Measurements from ENCODE around the gene NMRAL1.

NMRAL1 gene

DNA sequence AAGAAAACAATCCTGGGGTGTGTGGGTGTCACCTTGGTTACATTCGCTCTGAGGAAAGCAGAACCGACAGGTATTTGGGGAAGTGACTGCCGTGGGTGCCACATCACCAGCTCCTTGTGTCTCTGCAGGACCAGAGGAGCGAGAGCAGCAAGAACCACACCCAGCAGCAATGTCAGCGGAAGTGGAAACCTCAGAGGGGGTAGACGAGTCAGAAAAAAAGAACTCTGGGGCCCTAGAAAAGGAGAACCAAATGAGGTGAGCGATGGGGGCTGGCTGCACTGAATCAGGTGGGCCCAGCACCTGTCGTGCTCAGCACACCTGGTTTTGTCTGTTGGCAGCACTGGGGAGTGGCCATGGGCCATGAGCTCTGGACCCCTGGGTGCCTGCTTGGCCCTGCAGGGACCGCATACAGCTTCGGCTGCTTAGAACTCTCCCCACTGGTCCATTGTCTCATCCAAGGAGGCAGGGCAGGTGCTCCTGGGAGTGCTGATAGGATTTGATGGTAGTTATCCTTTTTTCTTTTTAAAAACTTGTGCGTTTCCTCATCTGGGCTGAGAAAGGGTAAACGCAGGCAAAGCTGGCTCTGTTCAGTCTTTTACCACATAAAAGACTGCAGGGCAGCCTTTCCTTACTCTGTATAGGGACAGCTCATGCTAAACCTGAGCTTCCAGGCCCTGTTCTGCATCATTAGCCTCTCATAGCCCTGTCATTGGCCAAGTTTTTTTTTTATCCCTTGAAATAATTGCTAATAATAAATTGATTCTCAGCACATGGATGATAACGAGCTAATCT, 31.1 kb upstream of the NMRAL1 start:
- no peak for DNase-seq

DNA sequence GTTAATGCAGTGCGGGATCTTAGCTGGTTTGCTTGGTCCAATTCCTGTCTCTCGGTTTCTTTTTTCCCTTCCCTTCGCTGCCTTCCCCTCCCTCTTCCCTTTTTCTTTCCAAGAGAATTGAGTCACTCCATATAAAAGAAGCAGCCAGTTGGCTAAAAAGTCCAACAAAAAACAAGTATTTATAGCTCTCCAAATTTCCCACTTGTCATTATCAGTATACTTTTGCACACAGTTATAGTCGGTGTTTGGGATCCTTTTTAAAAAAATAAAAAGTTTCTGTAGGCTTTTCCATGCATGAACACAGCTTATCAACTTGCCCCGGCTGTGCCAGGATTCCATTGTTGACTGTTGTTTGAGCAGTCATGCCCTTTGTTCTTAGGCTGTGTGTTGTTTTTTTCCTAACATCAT, 26.6 kb upstream of the NMRAL1 start:
- no peak for DNase-seq

- DNase-seq = peak; percentile 76
These were observed 25.8 kb upstream of the NMRAL1 start for GRCh38 chr16:4500272-4500671.

GRCh38 chr16:4499196-4499555, 24.8 kb upstream of the NMRAL1 start:
- DNase-seq = no peak

DNA sequence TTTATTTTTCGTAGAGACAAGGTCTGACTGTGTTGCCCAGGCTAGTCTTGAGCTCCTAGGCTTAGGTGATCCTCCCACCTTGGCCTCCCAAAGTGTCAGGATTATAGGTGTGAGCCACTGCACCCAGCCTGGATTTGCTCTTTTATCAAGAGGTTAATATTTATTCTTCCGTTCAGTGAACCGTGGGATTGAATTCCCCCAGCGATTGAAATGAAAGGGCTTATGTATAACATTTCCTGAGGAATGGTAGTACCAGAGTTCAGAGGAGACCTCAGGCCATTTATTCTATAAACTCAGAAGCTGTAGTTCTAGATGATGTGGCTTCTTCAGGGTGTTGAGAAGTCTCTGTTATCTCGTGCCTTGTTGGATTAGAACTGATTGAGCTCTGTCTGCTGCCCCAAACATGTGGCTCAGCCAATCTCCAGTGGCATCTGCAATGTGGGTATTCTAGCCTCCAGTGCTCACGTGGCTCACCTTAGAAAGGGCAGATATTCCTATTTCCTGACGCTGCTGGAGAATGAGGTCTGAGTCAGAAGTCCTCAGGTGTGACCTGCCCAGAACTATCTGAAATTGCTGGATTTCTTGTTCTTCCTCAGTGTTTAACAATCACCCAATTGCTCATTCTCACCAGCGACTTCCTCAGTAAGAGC, 24.2 kb upstream of the NMRAL1 start:
- DNase-seq = no peak

- DNase-seq = peak; percentile 46
These were observed 21.9 kb upstream of the NMRAL1 start for GRCh38 chr16:4496305-4496704.

DNA sequence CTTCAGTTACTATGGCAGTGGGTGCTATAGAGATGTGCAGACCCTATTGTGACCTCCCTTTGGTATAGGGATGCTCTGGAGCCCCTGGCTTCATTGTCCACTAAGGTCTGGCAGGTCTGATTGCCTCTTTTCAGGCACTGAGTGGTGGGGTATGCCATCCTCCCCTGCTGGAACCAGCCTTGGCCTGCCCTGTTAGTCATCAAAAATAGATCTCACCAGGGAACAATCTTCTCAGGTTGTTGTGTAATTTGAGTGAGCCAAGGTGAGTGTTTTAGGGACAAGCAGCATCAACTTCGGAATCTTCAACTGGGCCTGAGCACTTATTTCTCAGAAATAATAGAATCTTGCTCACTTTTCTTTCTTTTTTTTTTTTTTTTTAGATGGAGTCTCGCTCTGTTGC, 21.3 kb upstream of the NMRAL1 start:
- DNase-seq = no peak

GRCh38 chr16:4494746-4495490, 20.5 kb upstream of the NMRAL1 start:
- peak; percentile 81 for DNase-seq

DNA sequence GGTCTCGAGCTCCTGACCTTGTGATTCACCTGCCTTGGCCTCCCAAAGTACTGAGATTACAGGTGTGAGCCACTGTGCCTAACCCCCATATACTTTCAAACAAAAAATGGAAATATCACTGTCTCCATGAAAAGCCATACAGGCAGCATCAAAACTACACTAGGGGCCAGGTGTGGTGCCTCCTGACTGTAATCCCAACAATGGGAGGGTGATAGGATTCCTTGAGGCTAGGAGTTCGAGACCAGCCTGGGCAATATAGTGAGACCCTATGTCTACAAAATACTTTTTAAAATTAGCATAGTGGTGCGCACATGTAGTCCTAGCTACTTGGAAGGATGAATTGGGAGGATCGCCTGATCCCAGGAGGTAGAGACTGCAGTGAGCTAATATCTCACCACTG, 17.5 kb upstream of the NMRAL1 start:
- DNase-seq = no peak

- peak; percentile 90 for DNase-seq
These were observed 14.6 kb upstream of the NMRAL1 start for GRCh38 chr16:4489030-4489429.

GRCh38 chr16:4488499-4488967, 14.1 kb upstream of the NMRAL1 start:
- DNase-seq = peak; percentile 22

DNA sequence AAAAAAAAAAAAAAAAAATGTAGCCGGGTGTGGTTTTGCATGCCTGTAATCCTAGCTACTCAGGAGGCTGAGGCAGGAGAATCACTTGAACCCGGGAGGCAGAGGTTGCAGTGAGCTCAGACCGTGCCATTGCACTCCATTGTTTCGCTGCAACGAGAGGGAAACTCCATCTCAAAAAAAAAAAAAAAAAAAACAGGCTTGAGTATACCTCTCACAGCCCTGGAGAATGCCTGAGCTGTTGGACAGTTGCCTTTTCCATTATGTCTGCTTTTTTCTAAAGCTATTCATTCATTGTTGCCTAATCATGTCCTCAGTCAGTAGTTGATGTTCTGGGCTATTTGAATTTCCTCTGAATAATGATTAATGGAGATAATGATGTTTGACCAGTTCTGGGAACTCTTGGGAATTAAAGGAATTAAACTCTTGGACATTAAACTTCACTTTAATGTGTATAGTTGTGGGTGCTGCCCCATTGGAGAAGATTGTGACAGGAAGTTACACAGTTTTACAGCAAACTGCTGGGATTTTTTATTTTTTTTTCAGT, 13.6 kb upstream of the NMRAL1 start:
- peak; percentile 73 for DNase-seq

DNA sequence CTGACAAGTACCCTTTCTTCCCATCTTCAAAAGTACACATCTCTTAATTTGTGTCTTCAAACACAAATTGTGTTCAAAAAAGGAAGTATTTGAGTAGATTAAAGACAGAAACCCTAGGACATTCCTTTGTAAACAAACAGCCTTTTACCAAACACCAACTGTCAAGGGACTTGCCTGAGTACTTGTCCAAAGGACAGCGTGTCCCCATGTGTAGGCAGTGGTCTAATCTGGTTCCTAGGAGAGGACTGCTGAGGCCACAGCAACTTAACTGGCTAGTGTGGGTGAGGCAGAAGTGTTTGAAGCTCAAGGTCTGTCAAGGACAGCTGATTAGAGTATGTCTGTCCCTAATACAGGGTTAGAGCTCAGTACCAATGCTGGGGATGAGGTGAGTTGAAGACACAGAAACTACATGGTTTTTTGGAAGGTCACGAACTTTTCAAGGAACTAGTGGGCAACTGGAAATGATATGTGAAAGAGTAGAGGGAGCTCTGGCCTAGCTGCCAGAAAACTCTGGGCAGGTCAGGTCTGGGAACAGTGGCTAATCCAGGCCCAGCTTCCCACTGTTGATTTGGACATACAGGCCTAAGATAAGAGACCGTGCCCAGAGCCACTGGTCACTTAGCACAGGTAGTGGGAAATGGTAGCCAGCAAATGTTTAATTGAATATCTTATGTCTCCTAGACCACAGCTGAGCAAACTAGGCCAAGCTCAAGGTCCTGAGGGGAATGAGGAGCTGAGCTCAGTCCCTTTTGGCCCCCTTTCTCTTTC, 11.9 kb upstream of the NMRAL1 start:
- no peak for DNase-seq

DNA sequence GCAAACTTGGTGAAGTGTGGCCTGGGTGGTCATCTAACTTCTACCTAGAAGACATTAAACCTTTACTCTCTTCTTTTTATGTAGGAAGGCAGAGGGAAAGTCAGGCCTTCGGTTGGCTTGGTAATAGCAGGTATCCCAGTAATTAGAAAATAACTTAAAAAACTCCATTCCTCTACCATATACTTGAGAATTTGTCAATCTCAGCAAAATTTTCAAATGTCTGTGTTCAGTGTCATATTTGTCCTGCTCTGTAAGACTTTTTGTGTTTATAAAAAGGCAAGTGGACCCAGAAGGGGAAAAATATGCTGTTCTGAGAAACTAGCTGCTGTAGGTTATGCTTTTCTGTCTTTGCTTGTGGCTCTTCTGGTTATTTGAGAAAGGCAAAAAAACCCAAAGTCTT, 7.5 kb upstream of the NMRAL1 start:
- DNase-seq = no peak

- no peak for DNase-seq
These were observed 7.1 kb upstream of the NMRAL1 start for GRCh38 chr16:4481526-4481925.

- DNase-seq = peak; percentile 38
These were observed 3.5 kb upstream of the NMRAL1 start for GRCh38 chr16:4477966-4478365.

DNA sequence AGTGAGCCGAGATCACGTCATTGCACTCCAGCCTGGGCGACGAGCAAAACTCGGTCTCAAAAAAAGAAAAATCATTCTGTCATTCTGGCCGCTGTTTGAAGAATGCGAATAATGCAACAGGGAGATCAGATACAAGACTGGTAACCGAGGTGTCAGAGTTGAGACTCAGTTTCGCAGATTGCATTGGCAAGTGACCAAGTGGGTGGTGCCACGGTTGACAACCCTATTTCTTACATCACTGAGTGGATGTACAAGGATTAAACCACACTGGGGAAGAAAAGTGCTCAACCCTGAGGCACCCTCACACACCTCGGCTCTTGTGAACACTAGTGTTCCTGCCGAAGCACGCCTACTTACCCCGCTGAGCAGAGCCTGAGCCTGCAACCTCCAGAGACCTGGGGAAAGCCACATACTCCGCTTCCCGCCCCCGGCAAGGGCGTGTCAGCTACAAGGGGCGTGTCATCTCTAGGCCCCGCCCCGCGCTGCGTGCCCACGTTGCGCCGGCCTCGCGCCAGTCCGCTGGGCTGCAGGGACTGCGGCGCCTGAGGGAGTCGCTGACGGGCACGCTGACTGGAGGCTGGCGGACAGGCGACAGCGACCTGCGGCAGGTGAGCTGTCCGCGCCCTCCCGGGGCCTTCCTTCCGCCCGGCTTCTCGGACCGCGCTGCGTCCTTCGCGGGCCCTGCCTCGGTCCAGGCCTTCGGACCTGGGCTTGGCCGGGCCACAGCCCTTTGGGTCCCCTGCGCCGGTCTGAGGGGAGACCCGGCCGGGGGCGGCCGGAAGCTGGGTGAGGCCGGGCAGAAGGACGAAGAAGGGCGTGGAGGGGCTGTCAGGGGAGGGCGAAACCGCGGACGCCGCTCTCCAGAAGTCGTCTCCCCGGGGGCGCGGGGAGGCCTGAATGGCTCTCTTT, 1.7 kb upstream of the NMRAL1 start, which contains the start of gene HMOX2:
Gene HMOX2 (plus strand): TSS at position 519 of the 909 bp plus-strand sequence. CDS start 29,127 bp downstream, outside the sequence.
- DNase-seq = peak; percentile 91

- DNase-seq = no peak
These were observed 1.5 kb downstream of the NMRAL1 start for GRCh38 chr16:4472880-4473279.

GRCh38 chr16:4471869-4472268, 2.6 kb downstream of the NMRAL1 start:
- DNase-seq = no peak

DNA sequence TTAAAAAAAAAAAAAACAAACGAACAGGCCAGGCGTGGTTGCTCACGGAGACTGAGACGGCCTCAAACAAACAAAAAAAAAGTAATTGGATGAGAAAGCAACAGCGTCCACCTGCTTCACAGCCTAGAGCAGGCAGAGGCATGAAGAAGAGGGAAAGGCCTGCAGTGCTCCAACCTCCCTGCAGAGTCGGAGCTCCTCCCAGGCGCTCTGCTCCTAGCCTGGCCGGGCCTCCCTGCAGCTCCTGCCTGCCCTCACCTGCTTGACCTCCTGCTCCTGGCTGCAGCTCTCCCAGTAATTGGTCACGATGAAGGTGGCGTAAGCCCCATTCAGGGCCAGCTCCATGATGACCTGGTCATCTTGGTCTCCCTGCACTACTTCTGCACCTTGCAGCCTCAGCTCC, 5.5 kb downstream of the NMRAL1 start:
- DNase-seq = no peak

DNA sequence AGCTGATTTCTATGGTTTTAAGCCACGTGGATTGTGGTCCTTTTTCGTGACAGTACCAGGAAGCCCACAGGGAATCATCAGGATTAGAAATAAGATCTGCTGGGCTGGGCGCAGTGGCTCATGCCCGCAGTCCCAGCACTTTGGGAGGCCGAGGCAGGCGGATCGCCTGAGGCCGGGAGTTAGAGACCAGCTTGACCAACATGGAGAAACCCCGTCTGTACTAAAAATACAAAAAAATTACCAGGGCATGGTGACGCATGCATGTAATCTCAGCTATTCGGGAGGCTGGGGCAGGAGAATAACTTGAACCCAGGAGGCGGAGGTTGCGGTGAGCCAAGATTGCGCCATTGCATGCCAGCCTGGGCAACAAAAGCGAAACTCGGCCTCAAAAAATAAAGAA, 6.5 kb downstream of the NMRAL1 start:
- DNase-seq = no peak

All from fibroblast of skin of abdomen (primary cell).